Measurements from ENCODE around the gene SHANK3.

SHANK3 gene

DNA sequence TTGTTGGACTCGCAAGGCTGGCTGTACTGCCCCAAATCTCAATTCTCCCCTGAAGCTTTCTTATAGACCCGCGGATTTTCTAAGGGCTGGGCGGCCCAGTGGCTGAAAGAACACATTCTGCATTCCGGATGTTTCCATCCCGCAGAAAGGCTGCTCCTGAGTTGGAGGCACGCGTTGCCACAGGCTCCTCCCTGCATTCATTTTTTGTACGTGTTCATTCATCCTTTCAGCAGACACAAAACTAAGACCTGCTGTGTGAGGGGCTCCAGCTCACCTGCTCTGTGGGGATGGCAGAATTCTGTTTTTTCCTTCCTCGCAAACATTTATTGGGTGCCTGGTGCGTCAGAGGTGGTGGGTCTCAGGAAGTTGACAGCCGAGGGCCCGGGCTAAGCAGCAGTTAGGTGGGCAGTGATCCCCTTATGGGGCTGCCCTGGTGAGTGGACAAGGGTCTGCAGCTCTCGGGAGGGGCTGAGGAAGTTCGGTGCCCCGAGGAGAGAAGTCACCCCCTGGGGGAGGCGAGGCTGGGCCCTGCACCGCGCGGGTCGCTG lies 23.7 kb downstream of the SHANK3 start:
- Mint-ChIP-seq H3K27me3 (ENCODE audit: low read depth) (peaks cover 4% of the 10 kb centered on the region), H3K4me1 (ENCODE audit: low read depth) (peaks cover 11% of the 10 kb centered on the region)

DNA sequence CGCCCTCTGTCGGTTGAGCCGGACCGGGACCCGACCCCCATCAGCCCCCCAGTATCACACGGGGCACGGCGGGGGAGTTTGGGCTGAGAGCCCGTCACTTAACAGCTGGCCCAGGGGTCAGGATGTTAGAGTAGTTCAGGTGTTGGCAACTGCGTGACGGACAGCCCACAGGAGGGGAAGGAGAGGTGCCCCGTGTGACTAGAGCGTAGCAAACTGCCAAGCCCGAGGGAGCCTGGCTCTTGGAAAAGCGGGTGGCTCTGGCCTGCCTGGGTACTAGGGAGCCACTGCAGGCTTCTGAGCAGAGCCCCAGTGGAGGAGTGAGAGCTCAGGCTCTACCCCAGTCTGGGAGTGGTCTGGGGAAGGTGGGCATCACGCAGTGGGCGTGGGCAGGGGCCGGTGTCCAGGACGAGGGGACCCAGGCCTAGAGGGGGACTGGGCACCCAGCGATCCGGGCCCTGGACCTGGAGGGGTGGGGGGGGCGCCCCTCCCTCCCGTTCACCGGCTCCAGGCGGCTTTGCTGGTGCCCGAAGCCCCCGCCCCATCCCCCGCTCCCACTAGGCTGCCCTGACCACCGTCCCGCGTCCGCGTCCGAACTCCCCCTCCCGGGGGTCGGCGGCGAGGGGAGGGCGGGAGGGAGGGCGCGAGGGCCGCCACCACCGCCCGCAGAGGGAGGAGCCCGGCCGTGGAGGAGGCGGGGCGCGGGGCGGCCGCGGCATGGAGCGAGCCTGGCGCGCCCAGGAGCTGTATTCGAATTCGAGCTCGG lies 24.4 kb downstream of the SHANK3 start:
- no peak for DNase-seq (ENCODE audit: low spot score)
- H3K4me3 Mint-ChIP-seq = no peak overlapping the region
- no peaks in the 10 kb centered on the region for H3K9me3 Mint-ChIP-seq
- no peak overlapping the region for H3K27ac Mint-ChIP-seq
- no peaks in the 10 kb centered on the region for H3K36me3 Mint-ChIP-seq (ENCODE audit: low read depth)
- peaks cover 7% of the 10 kb centered on the region for H3K4me1 Mint-ChIP-seq (ENCODE audit: low read depth)
- no peaks in the 10 kb centered on the region for H3K27me3 Mint-ChIP-seq (ENCODE audit: low read depth)

More for the DNA sequence above, 23.7 kb downstream of the SHANK3 start:
- no peaks in the 10 kb centered on the region for H3K9me3 Mint-ChIP-seq
- DNase-seq (ENCODE audit: low spot score) = no peak
- no peak overlapping the region for H3K27ac Mint-ChIP-seq
- H3K36me3 Mint-ChIP-seq (ENCODE audit: low read depth) = no peaks in the 10 kb centered on the region
- H3K4me3 Mint-ChIP-seq = no peak overlapping the region

DNA sequence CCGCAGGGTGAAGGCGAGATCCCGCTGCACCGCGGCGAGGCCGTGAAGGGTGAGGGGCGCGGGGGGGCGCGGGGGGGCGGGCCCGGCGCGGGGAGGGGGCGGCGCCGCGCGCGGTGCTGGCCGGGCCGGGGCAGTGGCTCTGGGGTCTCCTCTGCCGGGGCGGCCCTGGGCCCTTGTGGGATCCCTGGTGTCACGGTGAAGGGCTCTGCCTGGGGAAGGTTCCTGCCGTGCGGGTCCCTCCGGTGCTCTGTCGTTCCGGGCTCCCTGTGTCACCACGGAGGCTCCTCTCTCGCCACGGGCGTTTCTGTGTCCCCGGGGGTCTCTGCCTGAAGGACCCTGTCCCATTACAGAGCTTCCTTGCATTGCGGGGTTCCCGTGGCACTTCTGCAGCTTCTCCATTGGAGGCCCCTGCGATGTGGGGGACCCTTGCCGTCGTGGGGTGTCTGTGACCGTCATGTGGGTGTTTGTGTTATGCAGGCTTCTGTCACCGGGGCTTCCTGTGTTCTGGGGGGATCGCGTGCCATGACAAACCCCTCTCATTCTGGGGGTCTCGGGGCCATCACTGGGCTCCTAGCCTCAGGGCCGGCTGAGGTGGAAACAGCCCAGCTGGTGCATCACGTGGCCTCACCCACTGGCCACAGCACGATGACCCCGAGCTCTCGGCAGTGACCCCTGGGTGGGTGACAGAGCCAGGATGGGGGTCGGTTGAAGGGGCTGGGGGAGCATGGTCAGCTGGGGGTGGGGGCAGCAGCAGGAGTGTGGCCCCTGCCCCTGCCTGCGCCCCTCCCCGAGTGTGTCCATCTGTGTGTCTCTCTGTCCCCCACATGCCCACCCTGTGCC lies 25.3 kb downstream of the SHANK3 start:
- no peaks in the 10 kb centered on the region for H3K27me3 Mint-ChIP-seq (ENCODE audit: low read depth)
- no peak overlapping the region for H3K27ac Mint-ChIP-seq
- no peaks in the 10 kb centered on the region for H3K9me3 Mint-ChIP-seq
- peaks cover 15% of the 10 kb centered on the region for H3K4me1 Mint-ChIP-seq (ENCODE audit: low read depth)
- no peaks in the 10 kb centered on the region for H3K36me3 Mint-ChIP-seq (ENCODE audit: low read depth)
- no peak overlapping the region for H3K4me3 Mint-ChIP-seq
- no peak for DNase-seq (ENCODE audit: low spot score)

DNA sequence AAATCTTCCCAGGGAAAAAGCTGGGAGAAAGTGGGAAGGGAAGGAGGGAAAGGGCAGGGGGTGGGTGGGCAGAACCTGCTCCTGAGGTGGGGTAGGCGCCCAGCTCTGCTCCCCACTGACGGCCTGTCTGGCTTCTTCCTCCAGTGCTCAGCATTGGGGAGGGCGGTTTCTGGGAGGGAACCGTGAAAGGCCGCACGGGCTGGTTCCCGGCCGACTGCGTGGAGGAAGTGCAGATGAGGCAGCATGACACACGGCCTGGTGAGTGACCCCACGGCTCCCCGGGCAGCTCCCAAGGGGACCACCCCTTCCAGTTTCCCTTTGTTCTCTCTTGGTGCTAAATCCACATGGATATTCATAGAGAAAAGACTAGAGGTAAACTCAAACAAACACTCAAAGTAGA lies 25.9 kb downstream of the SHANK3 start:
- no peaks in the 10 kb centered on the region for H3K27me3 Mint-ChIP-seq (ENCODE audit: low read depth)
- no peaks in the 10 kb centered on the region for H3K9me3 Mint-ChIP-seq

DNA sequence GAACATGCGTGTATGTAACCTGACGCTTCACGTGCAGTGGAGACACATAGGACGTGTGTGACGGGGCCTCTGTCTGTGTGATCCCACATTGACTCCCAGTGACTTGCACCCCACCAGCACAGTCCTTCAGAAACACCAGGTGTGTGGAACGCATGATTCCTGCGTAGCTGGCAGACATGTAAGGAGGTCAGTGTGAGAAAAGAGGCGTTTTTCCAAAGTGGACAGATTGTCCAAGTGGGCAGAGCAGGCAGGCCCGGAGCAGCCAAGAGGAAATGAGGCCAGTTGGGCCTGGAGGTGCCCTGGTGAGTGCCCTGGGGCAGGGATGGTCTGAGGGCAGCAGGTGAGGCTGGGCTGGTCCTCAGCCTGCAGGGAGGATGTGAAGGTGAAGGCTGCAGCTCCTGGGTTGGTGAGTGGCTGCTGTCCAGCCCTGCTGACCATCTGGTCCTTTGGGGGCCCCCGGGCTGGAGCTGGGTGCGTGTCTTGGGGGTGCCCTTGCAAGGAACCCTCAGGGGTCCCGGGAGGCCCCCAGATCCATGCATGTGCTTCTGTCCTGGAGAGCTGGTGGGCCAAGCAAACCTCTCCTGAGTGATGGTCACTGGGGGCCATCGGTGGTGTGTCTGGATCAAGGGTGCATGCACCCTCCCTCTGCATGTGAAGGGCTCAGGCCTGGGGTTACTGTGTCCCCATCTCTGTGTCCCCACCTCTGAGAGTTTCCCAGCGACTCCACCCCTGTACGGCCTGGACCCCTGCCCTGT lies 26.6 kb downstream of the SHANK3 start:
- H3K36me3 Mint-ChIP-seq (ENCODE audit: low read depth) = no peaks in the 10 kb centered on the region

More for the DNA sequence above, 25.9 kb downstream of the SHANK3 start:
- H3K4me3 Mint-ChIP-seq = no peak overlapping the region
- H3K27ac Mint-ChIP-seq = no peak overlapping the region
- DNase-seq (ENCODE audit: low spot score) = no peak
- peaks cover 14% of the 10 kb centered on the region for H3K4me1 Mint-ChIP-seq (ENCODE audit: low read depth)
- no peaks in the 10 kb centered on the region for H3K36me3 Mint-ChIP-seq (ENCODE audit: low read depth)

DNA sequence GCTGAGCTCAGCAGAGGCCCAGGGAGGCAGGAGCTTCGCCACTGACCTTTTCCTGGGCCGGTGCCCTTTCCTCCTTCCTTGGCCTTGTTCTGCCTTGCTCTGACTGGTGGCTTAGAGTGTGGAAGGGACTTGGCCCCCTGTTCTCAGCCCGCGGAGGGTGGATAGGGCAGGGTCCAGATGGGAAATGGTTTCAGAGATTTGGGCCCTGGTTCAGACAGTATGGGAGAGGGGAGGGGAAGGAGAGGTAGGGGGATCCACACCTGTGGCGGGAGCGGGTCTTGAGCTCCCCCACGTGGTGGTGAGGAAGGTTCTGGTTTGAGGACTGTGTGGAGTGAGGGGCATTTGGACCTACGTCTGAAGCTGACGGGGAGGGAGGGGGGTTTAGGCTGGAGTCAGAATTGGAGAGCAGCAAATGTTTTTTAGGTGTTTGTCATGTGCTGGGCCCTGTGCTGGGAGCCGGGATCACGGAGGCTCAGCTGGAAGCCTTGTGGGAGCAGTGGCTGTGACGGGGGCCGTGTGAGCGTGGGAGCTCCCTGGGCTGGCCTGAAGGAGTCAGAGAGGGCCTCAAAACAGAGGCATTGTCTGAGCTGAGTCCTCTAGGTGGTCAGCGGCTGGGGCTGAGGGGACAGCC lies 27.2 kb downstream of the SHANK3 start:
- DNase-seq (ENCODE audit: low spot score) = no peak
- Mint-ChIP-seq H3K4me3 (no peak overlapping the region), H3K27me3 (ENCODE audit: low read depth) (no peaks in the 10 kb centered on the region), H3K9me3 (no peaks in the 10 kb centered on the region), H3K36me3 (ENCODE audit: low read depth) (no peaks in the 10 kb centered on the region), H3K27ac (no peak overlapping the region), H3K4me1 (ENCODE audit: low read depth) (peaks cover 12% of the 10 kb centered on the region)

More for the DNA sequence above, 26.6 kb downstream of the SHANK3 start:
- Mint-ChIP-seq H3K27me3 (ENCODE audit: low read depth) (no peaks in the 10 kb centered on the region), H3K4me1 (ENCODE audit: low read depth) (peaks cover 12% of the 10 kb centered on the region), H3K4me3 (no peak overlapping the region), H3K9me3 (no peaks in the 10 kb centered on the region), H3K27ac (no peak overlapping the region)
- DNase-seq (ENCODE audit: low spot score) = no peak

DNA sequence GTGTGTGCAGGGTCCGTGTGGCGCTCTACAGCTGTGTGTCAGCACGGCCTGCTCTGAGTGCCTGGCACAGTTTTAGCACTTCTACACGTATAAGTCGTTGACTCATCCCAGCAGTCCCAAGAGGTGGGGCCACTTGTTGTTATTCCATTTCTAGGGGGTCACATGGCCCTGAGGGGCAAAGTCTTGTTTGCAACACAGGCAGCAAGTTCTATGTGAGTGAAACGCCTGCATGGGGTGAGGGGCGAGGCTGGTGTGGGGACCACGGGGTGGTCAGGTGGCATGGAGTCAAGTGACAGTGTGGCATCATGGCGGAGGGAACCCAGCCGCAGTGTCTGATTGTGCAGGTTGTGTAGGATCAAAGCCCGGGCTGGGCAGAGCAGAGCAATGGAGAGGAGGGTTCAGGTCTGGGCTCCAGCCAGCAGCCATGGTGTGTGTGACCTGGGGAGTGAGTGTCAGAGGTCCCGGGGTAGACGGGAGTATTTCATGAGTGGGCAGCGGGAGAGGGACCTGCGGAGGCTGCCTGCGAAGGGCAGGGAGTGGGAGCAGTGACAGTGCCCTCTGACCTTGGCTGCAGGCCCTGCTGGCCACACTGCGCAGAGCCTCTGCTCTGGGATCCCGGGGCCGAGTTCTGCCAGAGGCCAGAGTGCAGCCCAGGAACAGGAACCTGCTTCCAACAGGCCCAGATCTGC lies 27.9 kb downstream of the SHANK3 start:
- Mint-ChIP-seq H3K27ac (no peak overlapping the region), H3K27me3 (ENCODE audit: low read depth) (no peaks in the 10 kb centered on the region)
- no peak for DNase-seq (ENCODE audit: low spot score)

DNA sequence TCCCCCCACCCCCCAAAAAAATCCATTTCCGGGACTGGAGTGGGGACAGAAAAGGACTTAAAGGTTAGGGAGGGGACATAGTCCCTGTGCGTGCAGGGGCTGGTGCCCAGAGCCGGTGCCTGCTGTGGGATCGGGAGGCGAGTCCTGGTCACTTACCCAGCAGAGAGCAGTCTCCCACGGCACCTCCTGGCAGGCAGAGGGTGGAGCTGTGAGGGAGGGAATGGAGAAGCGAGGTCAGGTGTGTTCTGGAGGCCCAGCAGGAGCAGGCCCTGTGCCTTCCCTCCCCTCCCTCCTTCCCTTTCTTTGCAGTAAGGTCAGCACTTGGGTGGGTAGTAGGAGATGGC lies 28.4 kb downstream of the SHANK3 start:
- Mint-ChIP-seq H3K4me1 (ENCODE audit: low read depth) (peaks cover 12% of the 10 kb centered on the region), H3K27me3 (ENCODE audit: low read depth) (no peaks in the 10 kb centered on the region), H3K27ac (no peak overlapping the region), H3K9me3 (no peaks in the 10 kb centered on the region), H3K4me3 (no peak overlapping the region), H3K36me3 (ENCODE audit: low read depth) (no peaks in the 10 kb centered on the region)
- no peak for DNase-seq (ENCODE audit: low spot score)

More for the DNA sequence above, 27.9 kb downstream of the SHANK3 start:
- Mint-ChIP-seq H3K4me3 (no peak overlapping the region), H3K36me3 (ENCODE audit: low read depth) (no peaks in the 10 kb centered on the region), H3K9me3 (no peaks in the 10 kb centered on the region), H3K4me1 (ENCODE audit: low read depth) (peaks cover 12% of the 10 kb centered on the region)

DNA sequence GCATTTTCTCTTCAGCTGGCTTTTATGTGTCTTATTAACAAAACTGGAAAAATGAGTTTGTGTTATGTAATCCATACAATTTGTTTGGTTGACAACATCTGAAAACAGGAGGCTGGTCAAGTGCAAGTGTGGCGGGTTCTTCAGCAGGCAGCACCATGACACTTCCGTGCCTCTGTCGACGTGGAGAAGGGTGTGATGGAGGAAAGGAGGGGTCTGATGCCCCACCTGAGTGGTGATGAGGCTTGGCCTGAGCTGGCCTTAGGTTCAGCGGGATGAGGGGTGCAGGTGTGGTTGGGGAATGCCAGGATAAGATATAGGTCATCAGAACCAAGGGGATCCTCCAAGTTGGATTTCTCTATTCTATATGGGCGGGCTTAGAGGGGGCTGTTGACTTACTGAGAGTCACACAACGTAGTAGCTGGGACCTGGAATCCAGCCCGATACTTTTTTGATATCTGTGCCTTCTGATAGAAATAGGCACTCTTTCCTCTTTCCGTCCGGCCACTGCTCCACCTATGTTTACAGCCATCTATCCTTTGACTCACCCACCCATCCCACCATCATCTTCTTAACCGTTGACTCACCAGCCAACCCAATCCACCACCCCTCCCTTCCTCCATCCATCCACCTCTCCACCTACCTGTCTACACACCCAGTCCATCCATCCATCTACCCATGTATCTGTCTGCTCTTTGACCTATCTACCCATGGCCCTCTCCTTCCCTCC lies 29.0 kb downstream of the SHANK3 start:
- no peak overlapping the region for H3K4me3 Mint-ChIP-seq
- H3K36me3 Mint-ChIP-seq (ENCODE audit: low read depth) = no peaks in the 10 kb centered on the region
- H3K9me3 Mint-ChIP-seq = no peaks in the 10 kb centered on the region
- no peak for DNase-seq (ENCODE audit: low spot score)
- no peak overlapping the region for H3K27ac Mint-ChIP-seq
- H3K27me3 Mint-ChIP-seq (ENCODE audit: low read depth) = no peaks in the 10 kb centered on the region
- peaks cover 12% of the 10 kb centered on the region for H3K4me1 Mint-ChIP-seq (ENCODE audit: low read depth)

DNA sequence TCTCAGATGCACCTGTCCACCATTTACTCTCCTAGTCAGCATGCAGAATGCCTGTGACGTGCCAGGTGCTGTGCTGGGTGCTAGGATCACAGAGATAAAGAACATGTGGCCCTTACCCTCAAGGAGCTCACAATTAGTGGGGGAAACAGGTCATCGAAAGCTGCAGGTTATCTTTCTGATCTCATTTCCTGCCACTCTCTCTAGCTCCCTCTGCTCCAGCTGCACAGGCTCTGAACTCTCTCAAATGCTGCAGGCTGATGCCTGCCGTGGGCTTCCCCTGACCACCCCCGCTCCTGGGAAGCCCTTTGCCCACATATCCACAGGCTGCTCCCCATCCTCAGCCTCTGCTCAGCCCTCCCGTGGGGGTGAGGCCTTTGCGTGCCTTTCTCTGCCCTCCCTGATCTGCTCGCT lies 29.6 kb downstream of the SHANK3 start:
- Mint-ChIP-seq H3K27ac (no peak overlapping the region), H3K9me3 (no peaks in the 10 kb centered on the region), H3K4me3 (no peak overlapping the region), H3K36me3 (ENCODE audit: low read depth) (no peaks in the 10 kb centered on the region), H3K27me3 (ENCODE audit: low read depth) (no peaks in the 10 kb centered on the region), H3K4me1 (ENCODE audit: low read depth) (peaks cover 12% of the 10 kb centered on the region)
- no peak for DNase-seq (ENCODE audit: low spot score)

DNA sequence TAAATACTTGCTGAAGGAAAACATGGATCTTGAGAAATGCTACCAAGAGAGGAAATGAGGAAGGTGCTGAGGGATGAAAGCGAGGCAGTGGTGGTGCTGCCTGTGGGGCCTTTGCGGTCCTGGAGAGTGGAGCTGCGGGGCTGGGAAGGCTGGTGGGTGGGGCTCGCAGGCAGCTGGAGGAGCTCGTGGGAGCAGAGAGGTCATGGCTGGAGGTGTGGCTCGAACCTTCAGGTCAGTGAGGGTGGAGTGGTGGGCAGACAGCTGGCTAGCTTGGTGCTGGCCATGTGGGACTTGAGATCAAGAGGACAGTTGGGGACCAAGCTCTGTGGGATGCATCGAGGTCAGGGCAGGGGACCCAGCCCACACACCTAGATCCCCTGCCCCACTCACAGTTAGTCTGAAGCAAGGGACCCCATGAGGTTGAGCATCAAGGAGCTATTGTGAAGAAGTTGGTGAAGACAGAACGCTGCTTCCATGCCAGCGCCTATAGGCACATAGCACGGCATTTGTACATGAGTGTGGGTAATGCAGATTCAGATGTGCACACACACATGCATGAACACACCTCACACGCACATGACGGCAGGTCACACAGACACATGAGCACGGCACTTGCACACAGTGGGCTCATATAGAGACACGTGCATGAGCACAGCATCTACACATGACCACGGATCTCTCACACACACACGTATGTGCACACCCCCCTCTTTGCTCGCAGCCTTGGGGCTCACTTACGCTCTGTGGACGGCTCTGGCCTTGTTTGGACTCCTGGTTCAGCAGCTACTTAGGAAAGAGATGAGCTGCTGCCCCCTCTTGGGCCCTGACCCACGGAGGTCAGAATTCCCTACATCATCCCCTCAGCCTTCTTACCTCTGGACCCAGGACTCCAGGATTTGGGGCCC lies 30.4 kb downstream of the SHANK3 start:
- Mint-ChIP-seq H3K27me3 (ENCODE audit: low read depth) (no peaks in the 10 kb centered on the region), H3K9me3 (no peaks in the 10 kb centered on the region), H3K36me3 (ENCODE audit: low read depth) (no peaks in the 10 kb centered on the region), H3K27ac (no peak overlapping the region), H3K4me1 (ENCODE audit: low read depth) (peaks cover 12% of the 10 kb centered on the region), H3K4me3 (no peak overlapping the region)
- no peak for DNase-seq (ENCODE audit: low spot score)
